Measurements from ENCODE around the gene IARS1.

IARS1 gene

DNA sequence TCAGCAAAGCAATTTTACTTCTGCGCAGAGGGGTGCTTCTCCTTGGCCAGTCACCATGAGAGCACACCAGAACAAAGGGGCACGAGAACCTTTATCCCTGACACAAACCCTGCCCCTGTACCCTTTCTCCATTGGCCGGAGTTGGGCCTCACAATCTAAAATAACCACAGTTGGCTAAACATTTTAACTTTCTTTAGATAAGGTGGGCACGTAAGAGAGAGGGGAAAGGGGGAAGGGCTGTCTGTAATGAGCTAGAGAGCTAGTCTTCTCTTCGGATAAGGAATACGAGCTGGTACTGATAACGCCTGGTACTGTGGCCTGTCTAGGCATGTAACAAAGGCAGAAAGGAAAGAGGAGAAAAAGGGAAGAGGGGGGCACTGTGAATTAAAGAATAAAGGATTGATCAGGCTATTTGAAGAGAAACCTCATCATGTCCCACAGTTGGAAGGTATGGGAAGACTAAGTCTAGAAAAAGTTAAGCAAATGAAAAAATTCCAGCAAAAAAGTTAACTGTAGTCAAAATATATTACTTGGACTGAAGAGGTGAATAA lies 1.8 kb upstream of the IARS1 start:
- DNase-seq = no peak

DNA sequence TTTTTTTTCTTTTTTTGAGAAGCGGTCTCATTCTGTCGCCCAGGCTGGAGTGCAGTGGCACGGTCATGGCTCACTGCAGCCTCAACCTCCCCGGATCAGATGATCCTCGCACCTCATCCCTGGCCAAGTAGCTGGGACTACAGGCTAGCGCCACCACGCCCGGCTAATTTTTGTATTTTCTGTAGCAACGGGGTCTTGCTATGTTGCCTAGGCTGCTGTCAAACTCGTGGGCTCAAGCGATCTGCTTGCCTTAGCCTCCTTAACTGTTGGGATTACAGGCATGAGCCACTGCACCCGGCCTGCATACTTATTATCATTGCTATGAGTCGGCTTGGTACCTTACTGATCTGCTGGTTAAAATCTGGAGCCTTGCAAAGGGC lies 790 bp upstream of the IARS1 start:
- DNase-seq = no peak

DNA sequence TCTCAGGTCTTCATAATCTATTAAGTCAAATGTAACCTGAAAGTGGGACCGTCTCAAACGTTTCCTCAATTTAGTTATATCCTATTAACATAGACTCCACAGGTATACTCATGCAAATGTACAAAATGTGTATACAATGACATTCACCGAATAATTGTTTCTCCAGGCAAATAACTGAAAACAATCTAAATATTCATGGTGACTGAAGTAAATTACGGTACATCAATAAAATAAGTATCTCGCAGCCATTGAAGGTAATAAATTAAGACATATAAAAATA lies 482 bp downstream of the IARS1 start:
- no peak for DNase-seq

DNA sequence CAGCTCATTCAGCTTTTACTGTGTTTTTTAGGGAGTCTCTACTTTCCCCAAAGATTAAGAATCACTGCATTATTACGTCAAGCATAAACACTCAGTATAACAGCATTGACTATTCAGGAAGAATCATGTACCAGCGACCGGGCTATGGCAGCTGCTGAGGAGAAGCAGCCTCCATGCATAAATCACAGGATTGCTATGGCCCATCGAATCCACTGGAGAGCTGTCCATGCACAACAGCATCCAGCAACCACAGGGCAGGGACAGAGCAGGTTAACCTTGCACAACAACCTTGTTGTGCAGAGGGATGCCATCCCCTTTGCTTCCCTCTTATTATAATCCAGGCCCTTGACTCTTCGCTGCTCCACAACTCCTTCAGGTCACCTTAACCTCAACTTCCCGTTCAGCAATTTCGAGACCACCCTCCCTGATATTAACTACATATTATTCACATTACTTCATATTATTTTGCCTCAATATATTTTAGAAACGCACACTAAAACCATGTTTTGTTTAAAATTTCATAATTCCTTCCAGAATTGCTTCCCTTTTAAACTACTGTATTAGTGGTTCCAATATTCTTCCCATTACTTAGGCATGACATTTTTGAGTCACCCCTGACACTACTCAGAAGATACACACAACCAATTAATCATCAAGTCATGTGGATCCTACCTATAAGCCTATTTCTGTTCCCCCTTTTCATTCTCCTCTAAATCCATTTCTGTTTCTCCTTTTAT lies 991 bp downstream of the IARS1 start:
- DNase-seq = no peak

DNA sequence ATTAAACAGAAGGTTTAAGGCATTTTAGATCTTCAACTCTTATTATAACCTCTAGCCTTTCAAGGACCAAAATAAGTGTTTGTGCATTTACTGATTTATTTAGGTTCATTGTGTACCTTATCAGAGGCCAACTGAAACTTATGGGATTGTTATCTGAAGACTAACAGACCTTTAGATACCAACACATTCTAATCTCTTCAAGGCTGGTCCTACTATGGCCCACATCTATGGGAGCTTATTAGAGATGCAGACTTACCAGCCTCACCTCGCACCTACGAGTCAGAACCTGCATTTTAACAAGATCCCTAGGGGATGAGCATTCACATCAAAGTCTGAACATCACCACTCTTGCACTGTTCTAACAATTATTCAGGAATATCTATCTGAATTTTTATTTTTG lies 1.9 kb downstream of the IARS1 start:
- no peak for DNase-seq

DNA sequence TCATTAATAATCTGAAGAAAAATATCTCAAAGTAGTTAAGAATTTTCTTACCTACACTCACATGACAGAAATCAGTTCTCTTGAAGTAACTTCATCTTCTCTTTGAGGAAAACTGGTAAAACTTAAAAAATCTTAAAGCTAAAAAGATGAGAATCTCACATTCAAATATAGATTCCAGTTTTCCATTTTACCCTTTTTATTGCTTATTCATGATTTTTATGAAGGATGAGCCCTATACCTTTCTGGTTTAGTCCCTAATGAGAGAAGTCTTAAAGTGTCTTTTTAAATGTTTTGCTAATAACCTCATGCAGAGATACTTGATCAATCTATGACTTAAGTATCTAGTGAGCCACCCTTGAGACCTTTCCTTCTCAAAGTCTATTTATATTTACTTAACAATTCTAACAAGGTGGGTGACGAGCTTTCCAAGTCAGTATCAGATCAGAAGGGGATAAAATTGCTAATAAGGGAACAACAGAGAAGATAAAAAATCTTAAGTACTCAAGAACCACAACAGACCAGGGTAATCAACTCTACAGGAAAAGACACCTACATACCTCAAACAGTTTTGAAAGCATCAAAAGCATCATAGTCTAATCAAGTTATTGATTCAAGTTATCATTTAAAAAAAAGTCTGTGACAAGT lies 2.6 kb downstream of the IARS1 start:
- DNase-seq = no peak

DNA sequence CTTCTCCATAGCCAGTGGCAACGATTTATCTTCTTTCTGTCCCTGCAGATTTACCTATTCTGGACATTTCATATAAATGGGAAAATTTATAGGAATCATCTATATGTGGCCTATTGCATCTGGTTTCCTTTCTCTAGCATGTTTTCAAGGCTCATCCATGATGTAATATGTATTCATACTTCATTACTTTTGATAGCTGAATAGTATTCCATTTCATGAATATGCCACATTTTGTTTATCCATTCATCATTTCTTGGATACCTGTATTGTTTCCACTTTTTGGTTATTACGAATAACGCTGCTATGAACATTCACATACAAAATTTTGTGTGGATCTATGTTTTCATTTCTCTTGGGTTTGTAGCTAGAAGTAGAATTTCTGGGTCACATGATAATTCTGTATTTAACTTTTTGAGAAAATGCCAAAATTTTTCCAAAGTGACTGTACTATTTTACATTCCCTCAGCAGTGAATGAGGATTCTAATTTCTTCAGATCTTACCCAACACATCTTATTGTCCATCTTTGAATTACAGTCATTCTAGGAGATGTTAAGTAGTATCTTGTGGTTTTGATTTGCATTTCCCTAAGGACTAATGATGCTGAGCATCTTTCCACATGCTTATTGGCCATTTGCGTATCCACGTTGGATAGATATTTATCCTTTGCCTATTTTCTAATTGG lies 3.6 kb downstream of the IARS1 start:
- no peak for DNase-seq

DNA sequence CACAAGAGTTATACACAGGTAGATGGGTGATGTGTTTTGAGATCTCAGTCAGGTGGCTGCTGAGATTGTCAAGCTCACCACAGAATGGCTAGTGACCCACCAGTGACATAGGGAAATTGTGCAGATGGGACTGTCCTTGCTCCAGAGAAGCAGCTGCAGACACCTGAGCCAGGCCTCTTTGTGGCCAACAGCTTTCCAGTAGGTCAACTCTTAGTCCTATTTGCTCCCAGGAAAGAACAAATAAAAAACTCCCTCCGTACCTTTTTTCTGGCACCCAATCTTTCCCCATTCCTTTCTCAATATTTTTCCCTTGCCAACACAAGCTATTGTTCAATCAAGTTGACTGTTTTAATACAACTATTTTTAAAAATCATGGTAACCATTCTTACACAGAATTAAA lies 14.2 kb downstream of the IARS1 start:
- no peak for DNase-seq

DNA sequence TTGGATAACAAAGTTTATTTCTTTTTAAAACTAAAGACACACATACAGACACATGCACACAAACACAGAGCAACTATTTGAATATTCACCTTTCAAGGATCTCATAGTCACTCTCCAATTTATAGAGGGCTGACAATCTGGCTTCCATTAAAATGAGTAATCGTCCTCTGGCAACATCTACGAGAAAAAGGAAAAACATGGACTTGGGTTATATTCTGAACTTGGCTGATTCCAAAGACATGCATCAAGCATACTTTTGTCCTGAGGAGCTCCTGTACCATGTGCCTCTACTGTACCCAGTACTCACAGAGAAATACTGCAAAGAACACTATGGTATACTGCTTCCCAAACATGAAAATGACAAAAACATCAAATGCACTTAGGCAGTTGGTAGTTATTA lies 15.4 kb downstream of the IARS1 start:
- no peak for DNase-seq

DNA sequence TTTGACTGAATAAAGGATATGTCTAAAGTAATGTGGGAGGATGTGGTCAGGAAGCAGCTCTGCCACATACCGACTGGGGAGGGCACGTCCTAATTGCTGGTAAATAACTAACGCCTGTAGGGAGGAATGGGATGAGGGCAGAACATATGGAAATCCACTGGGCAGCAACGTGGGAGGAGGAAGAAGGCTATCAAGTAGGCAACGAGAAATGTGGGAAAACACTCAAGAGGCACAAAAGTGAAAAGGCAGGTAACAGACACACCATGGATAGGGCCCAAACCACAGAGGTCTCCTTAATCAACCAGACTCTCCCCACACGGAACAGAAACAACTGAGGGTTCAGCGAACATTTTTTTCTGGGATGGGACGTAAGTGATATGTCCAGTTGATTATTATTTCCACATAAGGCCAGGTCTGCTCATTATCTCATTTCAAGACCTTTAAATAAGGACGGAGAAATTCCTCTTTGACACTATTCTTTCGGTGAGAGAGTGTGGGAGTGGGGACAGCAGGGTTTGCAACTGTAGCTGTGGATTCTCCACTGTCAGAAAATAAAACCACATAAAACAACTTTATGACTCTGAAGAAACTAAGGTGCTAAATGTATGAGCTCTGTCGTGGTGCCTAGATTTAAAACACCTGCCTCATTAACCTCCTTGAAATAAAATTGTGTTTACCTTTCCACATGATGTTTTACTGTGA lies 17.0 kb downstream of the IARS1 start:
- no peak for DNase-seq

DNA sequence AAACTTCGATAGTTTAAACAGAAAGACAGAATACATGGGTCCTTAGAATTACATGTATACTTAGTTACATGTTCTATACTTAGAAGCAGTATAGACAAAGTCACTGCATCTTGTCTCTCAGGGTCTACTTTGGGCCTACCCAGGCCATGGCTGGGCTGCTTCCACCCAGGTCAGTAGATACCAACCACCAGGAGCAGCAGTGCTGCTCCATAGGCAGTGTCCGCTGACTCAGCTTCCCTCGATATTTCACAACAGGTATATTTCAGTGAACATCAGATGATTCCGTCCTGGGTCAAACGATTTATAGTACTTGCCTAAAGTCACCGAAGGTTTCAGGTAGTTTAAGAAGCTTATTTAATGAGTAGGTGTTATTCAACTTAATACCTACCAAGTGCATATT lies 18.0 kb downstream of the IARS1 start:
- no peak for DNase-seq

DNA sequence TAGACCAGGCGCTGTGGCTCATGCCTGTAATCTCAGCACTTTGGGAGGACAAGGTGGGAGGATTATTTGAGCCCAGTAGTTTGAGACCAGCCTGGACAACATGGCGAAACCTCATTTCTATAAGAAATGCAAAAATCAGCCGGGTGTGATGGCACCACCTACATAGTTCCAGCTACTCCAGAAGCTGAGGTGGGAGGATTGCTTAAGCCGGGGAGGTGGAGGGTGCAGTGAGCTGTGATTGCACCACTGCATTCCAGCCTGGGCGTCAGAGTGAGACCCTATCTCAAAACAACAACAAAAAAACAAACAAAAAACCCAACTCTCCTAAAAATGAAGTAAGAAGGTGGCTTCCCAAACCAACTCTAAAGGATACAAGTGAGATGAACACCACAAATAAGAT lies 23.0 kb downstream of the IARS1 start:
- DNase-seq = no peak

DNA sequence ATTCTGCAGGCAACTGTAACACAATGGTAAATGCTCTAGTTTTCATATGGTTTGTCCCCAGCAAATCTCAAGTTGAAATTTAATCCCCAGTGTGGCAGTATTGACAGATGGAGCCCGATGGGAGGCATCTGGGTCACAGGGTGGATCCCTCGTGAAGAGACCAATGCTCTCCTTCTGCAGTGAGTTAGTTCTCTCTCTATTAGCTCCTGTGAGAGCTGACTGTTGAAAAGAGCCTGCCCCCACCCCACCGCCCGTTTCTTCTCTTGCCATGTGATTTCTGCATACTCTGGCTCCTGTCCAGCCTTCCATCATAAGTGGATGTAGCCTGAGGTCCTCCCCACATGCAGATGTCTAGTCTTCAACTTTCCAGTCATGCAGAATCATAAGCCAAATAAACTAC lies 27.0 kb downstream of the IARS1 start:
- no peak for DNase-seq

DNA sequence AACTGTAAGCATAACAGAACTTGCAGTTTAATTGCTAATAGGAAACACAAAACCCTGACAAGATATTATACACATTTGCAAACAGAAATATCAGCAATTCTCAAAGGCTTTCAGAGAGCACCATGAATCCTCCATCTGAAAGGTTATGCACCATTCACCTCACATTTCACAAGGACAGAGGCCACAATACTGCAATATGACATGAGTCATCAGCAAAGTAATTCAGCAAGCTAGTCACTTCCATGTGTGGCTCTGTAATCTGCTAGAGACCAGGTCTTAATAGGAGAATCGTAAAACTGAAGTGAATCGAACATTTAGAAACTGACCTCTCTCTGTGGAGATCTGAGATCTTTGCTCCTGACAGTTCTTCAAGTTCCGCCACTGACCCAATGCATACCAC lies 28.3 kb downstream of the IARS1 start:
- no peak for DNase-seq

DNA sequence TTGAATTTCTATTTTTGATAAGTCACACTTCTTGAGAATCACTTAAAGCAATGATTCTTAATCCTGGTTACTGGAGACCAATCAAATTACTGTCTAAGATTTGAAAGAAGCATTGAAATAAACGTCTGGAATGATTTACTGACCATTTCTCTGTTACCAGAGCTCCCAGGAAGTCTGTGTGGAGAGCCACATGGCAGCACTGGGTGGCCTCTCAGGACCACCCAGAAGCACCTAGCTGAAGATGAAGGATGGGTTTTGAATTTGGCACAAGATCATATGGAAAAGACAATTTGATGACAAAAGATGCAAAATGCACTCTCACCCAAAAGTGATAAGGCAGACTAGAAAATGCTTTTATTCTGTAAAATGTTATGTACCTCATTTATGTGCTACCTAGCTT lies 30.4 kb downstream of the IARS1 start:
- no peak for DNase-seq

DNA sequence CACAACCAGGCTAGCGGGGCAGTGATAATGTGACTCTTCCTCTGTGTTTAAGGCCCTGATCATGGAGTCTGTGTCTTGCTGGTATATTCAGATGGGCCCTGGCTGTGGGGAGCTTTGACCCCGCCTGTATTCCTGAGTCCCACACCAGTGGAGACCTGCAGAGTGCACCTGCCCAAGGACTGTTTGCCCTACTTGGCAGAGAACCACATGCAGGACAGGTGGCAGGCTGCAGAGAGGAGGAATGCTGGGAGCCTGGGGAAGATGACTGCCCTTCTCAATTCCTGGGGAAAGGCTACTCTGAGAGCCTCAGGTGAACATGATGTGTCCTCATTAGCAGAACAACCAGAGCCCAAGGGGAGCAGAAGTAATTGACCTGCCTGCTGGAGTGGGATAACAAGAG lies 36.2 kb downstream of the IARS1 start:
- DNase-seq = no peak

DNA sequence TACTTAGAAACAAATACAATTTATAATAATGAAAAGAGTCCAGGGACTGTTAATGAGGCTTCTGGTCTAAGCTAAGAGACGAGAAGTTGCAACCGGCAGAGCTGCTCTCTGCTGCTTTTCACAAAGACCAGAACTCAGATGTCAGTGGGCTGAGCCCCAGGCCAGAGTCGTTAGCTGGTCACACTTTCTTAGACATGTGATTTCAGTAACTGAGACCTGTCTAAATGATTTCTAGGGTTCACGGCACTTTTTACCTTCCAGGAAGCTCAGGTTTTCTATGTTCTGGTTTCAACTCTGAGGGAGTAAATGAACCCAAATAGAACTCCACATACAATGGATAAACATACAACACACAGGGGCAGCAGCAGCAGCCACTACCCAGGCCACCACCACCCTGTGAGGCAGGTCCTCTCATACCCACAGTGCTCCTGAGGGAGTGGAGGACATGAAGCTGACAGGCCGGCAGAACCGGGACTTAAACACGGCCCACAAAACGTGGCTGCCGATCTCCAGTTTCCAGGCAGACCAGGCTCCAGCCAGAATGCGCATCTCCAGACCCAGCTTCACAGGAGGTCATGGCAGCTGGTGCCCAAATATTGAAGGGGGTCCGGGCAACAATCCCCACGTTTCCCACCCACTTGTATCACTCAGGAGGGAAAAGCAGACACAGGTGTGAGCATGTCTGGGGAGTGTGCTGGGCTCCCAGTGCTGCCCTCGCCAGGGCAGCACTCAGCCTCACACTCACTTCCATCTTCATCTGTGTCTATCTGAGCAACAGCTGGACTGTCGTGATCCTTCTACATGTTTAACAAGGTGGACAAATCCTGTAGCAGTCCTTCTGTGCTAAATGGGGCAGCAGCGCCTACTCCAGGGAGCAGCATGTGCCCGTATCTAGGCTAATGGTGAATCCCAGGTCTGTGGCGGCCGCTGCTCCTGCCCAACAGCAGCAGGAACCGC lies 38.8 kb downstream of the IARS1 start:
- DNase-seq = no peak

DNA sequence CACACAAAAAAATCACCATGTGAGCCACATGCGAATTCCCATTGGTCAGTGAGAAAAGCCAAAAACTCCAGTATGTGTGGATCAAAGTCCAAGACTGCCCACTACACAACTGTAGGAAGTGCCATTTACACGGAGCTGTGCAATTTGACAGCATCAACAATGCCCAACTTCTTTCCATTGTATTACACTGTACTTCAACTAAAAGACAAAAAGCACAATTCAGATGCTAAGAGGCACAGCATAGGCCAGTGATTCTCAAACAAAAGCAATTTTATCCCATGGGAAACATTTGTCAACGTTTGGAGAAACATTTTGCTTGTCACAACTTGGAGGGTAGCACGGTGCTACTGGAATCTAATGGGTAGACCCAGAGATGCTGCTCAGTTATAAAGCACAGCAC lies 39.8 kb downstream of the IARS1 start:
- DNase-seq = no peak

DNA sequence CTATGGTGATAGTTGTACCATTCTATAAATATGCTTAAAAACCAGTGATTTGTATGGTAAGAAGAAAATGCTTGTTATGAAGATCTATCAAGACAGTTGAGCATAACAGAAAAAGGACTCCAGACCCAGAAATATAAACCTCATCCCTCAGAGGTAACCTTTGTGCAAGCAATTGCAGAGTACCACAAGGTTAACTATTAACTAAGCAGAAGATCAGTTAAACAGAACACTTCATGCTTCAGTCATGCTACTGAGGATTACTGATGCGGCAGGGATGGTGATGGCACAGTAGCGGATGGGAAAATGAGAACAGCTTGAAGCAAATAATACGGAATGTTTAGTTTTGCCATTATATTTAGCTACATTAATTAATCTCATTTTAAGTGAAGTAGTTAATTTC lies 45.5 kb downstream of the IARS1 start:
- DNase-seq = no peak

DNA sequence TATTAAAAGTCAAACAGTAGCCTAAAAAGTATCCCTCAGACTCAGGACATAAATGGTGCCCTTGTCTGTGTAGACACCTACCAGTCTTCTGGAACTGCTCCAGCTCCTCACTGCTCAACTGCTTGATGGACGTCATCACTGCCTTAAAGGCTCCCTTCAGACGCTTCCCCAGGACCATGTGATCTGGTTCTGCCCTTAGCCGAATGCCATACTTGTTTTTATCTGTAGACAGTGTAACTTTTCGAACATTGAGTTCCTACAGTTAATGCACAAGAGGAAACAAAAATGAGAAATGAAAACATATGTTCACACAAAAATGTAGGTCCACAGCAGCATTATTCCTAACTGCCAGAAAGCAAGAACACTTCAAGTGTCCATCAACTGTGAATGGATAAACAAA lies 46.2 kb downstream of the IARS1 start:
- DNase-seq = no peak

DNA sequence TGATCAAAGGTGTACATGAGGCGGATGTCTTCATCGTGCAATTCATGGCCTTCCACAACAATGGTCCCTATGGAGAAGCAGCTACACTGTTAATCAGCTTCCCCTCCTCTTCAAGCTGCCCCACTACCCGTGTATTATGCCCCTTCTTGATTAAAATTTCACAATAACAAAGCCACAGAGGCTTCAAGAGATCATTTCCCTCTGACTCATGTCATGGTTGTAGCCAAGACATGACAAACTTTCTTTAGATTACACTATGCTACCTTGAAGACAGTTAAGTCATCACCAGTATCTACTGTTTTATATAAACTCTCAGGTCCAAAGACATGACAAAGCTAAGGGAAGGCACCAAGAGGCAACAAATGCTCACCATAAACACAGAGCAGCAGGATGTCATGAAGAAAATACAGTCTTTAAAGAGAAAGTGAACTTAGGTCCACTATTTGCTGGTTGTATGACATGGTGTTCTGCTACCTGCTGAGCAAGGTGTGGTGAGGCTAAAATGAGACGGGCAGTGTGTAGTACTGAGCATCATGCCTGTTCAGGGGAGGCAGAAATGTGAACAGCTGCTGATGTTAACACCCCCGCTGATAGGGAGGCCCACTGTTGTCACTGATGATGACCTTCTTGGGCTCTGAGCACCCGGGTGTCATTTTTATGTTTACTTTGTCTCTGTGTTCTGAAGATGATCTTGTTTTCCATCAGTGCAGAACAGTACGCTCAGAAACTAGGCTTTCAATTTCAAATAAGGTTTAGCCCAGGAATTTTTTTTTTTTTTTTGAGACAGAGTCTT lies 48.3 kb downstream of the IARS1 start:
- no peak for DNase-seq
